Bronchial epithelial cell (primary cell): Measurements from ENCODE around the gene SYNPO. TPM values are rescaled to one million over a fixed set of nuclear protein-coding genes. Genes with fewer than 3 reads are reported as not detected.

Experiments
- DNase-seq: peaks from one replicate; pipeline ENCODE4 v3.0.0-alpha.2; 2010; ENCODE audit warnings: low read depth
- FAIRE-seq: peaks from 2 replicates; lab custom pipeline; 2011; peaks lifted over from hg19 to GRCh38; lab: Jason Lieb, UNC
- H3K27me3 ChIP-seq: 2 replicates; pipeline ENCODE4 v1.5.1; 2011; ENCODE audit warnings: low read length; ENCODE audit not compliant: control insufficient read depth, insufficient read depth
- H3K36me3 ChIP-seq: 2 replicates; pipeline ENCODE4 v1.5.1; 2011; ENCODE audit warnings: low read length; ENCODE audit not compliant: control insufficient read depth, insufficient read depth
- H3K4me3 ChIP-seq: 2 replicates; pipeline ENCODE4 v1.5.1; 2011; ENCODE audit warnings: mild to moderate bottlenecking, low read depth, low read length, control low read depth
- total RNA-seq: library from RNA; depleted of rRNA; stranded (reverse); fragments of >200 nt; gene quantifications from 2 replicates; pipeline ENCODE4 v1.2.1, GENCODE V29; 2014
- TF ChIP-seq, protein P1 (sequence below): IDR thresholded peaks from 2 replicates; pipeline ENCODE4 v1.5.1; 2011; ENCODE audit warnings: mild to moderate bottlenecking, moderate library complexity, low read length, control low read depth, inconsistent platforms; ENCODE audit not compliant: insufficient read depth, severe bottlenecking

Gene SYNPO
- total RNA-seq, 1 donor from 2014 or later, result 1.3 TPM

- peak; percentile 64 for FAIRE-seq
- no peaks in the 10 kb centered on the region for H3K36me3 ChIP-seq
- no peaks in the 10 kb centered on the region for H3K27me3 ChIP-seq
- no peak overlapping the region for H3K4me3 ChIP-seq
- TF ChIP-seq, protein P1, sequence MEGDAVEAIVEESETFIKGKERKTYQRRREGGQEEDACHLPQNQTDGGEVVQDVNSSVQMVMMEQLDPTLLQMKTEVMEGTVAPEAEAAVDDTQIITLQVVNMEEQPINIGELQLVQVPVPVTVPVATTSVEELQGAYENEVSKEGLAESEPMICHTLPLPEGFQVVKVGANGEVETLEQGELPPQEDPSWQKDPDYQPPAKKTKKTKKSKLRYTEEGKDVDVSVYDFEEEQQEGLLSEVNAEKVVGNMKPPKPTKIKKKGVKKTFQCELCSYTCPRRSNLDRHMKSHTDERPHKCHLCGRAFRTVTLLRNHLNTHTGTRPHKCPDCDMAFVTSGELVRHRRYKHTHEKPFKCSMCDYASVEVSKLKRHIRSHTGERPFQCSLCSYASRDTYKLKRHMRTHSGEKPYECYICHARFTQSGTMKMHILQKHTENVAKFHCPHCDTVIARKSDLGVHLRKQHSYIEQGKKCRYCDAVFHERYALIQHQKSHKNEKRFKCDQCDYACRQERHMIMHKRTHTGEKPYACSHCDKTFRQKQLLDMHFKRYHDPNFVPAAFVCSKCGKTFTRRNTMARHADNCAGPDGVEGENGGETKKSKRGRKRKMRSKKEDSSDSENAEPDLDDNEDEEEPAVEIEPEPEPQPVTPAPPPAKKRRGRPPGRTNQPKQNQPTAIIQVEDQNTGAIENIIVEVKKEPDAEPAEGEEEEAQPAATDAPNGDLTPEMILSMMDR, result no peak
- no peak for DNase-seq
Observed at GRCh38 chr5:150662731-150663516, 22.5 kb downstream of the SYNPO start.

GRCh38 chr5:150663936-150664335, 23.5 kb downstream of the SYNPO start:
- H3K36me3 ChIP-seq, result no peaks in the 10 kb centered on the region
- FAIRE-seq, result no peak
- peak; percentile 95 for DNase-seq
- H3K4me3 ChIP-seq, result no peak overlapping the region
- H3K27me3 ChIP-seq, result no peaks in the 10 kb centered on the region
- TF ChIP-seq, protein P1, result no peak

DNA sequence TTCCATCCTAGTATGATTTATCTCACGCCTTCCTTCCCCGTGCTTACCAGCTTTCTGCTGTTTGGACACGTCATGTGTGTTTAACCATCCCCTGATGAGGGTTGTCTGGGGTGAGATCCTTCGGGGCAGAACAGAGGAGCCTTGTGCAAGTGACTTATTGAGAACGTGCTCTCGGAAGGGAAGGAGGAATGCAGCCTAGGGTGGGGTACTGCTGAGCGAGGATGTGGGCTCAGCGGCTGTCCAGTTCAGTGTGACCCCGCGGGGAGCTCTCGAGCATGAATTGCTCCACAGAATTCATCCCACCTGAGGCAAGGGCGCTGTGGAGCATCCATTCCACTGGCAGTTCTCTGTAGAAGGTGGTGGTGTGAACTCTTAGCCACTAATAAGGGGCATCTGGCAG, 24.6 kb downstream of the SYNPO start:
- peak; percentile 86 for DNase-seq
- Histone ChIP-seq H3K27me3 (no peaks in the 10 kb centered on the region), H3K4me3 (no peak overlapping the region), H3K36me3 (no peaks in the 10 kb centered on the region)
- TF ChIP-seq, protein P1, result no peak
- no peak for FAIRE-seq

GRCh38 chr5:150670275-150670947, 30.0 kb downstream of the SYNPO start:
- Histone ChIP-seq H3K4me3 (no peak overlapping the region), H3K27me3 (peaks cover 2% of the 10 kb centered on the region), H3K36me3 (no peaks in the 10 kb centered on the region)
- TF ChIP-seq, protein P1, result no peak
- DNase-seq, result no peak
- no peak for FAIRE-seq

DNA sequence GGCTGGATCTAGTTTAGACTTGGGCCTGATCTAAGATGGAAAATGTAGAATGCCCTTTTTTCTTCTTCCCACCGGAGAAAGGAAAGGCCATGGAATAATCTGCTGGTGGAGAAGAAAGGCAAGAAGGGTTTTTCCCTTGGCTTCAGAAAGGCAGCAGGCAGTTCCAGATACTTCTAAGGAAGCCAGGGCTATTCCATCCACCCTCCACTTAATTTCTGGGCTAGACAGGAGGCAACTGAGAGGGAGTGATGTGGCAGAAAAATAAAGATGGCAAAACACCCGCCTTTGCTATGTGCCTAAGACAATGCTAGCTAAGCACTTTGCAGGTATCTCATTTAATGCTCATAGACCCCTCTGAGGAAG, 30.5 kb downstream of the SYNPO start:
- TF ChIP-seq, protein P1, result no peak
- FAIRE-seq, result no peak
- H3K27me3 ChIP-seq, result peaks cover 2% of the 10 kb centered on the region
- H3K4me3 ChIP-seq, result no peak overlapping the region
- H3K36me3 ChIP-seq, result no peaks in the 10 kb centered on the region
- no peak for DNase-seq
